Glomerular endothelial cell (primary cell): ENCODE measurements around the gene NR2F6. TPM values are rescaled to one million over a fixed set of nuclear protein-coding genes. Genes with fewer than 3 reads are reported as not detected.

Experiments
- DNase-seq: peaks from one replicate; pipeline ENCODE4 v3.0.0-alpha.2; 2011; ENCODE audit warnings: low read depth, low spot score; ENCODE audit errors: extremely low read depth
- total RNA-seq: library from RNA; depleted of rRNA; stranded (reverse); fragments of >200 nt; gene quantifications from 2 replicates; pipeline ENCODE4 v1.2.3, GENCODE V29; 2015

Gene NR2F6
- total RNA-seq, 1 donor from 2014 or later: 68.1 TPM

GRCh38 chr19:17183271-17183761 is 62.4 kb downstream of the NR2F6 start:
- DNase-seq: no peak

Other genes with a start within 250 kb of the NR2F6 start
- gene CPAMD8, start 219.1 kb downstream of the NR2F6 start, total RNA-seq: 3.4 and 4.4 TPM in 2 replicates
- 2.8 and 4.9 TPM in 2 replicates for gene HAUS8, start 170.5 kb downstream of the NR2F6 start, total RNA-seq
- 93.1 and 125 TPM in 2 replicates for gene MYO9B, start 170.1 kb downstream of the NR2F6 start, total RNA-seq
- gene USE1, start 30.6 kb downstream of the NR2F6 start, total RNA-seq: 24.5 and 32.5 TPM in 2 replicates
- 6.5 and 15.1 TPM in 2 replicates for gene OCEL1, start 19.7 kb downstream of the NR2F6 start, total RNA-seq
- 31.3 and 40.0 TPM in 2 replicates for gene USHBP1, start 18.8 kb upstream of the NR2F6 start, total RNA-seq
- gene BABAM1, start 21.5 kb upstream of the NR2F6 start, total RNA-seq: 78.9 and 94.9 TPM in 2 replicates
- 0.39 and 4.3 TPM in 2 replicates for gene ANKLE1, start 36.0 kb upstream of the NR2F6 start, total RNA-seq
- 6.8 and 9.3 TPM in 2 replicates for gene ABHD8, start 57.5 kb upstream of the NR2F6 start, total RNA-seq
- 91.0 and 103 TPM in 2 replicates for gene MRPL34, start 60.0 kb upstream of the NR2F6 start, total RNA-seq
- 74.4 and 78.0 TPM in 2 replicates for gene DDA1, start 63.6 kb upstream of the NR2F6 start, total RNA-seq
- gene ANO8, start 88.9 kb upstream of the NR2F6 start, total RNA-seq: 6.3 and 9.6 TPM in 2 replicates
- 16.6 and 34.1 TPM in 2 replicates for gene GTPBP3, start 91.6 kb upstream of the NR2F6 start, total RNA-seq
- gene PLVAP, start 131.4 kb upstream of the NR2F6 start, total RNA-seq: 5.4 and 22.9 TPM in 2 replicates
- not detected in 2 replicates for gene CCDC194, start 148.3 kb upstream of the NR2F6 start, total RNA-seq
- 22.8 and 111 TPM in 2 replicates for gene BST2, start 159.7 kb upstream of the NR2F6 start, total RNA-seq
- gene MVB12A, start 174.1 kb upstream of the NR2F6 start, total RNA-seq: 88.2 and 108 TPM in 2 replicates
- 0.06 and 0.39 TPM in 2 replicates for gene TMEM221, start 202.7 kb upstream of the NR2F6 start, total RNA-seq
- not detected in 2 replicates for gene NXNL1, start 215.0 kb upstream of the NR2F6 start, total RNA-seq
- gene SLC27A1, start 224.6 kb upstream of the NR2F6 start, total RNA-seq: 24.6 and 29.5 TPM in 2 replicates